Liver (tissue), 3 donors: ENCODE measurements around the gene MTHFD2L.

Experiments used
- GABPA ChIP-seq, 2 donors: IDR thresholded peaks in 1 of 2; conservative IDR thresholded peaks in 1 of 2; 2 replicates each; pipeline ENCODE4 v1.6.1; 2016; ENCODE audit warnings: antibody characterized with exemption in 2 of 2, mild to moderate bottlenecking in 1 of 2, moderate library complexity in 1 of 2
- HNF4A ChIP-seq, 2 donors: conservative IDR thresholded peaks; 2 replicates each; pipeline ENCODE4 v1.6.1; 2016; ENCODE audit warnings: antibody characterized with exemption in 2 of 2, mild to moderate bottlenecking in 2 of 2
- HNF4G ChIP-seq: IDR thresholded peaks from 2 replicates; pipeline ENCODE4 v1.6.1; 2016; ENCODE audit warnings: antibody characterized with exemption
- RAD21 ChIP-seq, 2 donors: IDR thresholded peaks; 2 replicates each; pipeline ENCODE4 v1.6.1; 2016; ENCODE audit warnings: antibody characterized with exemption in 2 of 2, mild to moderate bottlenecking in 2 of 2
- TAF1 ChIP-seq: conservative IDR thresholded peaks from 2 replicates; pipeline ENCODE4 v1.6.1; 2016; ENCODE audit warnings: antibody characterized with exemption, mild to moderate bottlenecking
- YY1 ChIP-seq: IDR thresholded peaks from 2 replicates; pipeline ENCODE4 v1.6.1; 2016; ENCODE audit warnings: antibody characterized with exemption, mild to moderate bottlenecking
- TF ChIP-seq, protein P1 (sequence below): fragments of 150-350 bp; IDR thresholded peaks from 2 replicates; pipeline ENCODE4 v1.5.1; 2017; ENCODE audit warnings: improper control_type of control experiment, low read depth, low read length; ENCODE audit not compliant: missing input control
- TF ChIP-seq, protein P2 (sequence below): IDR thresholded peaks from 2 replicates; pipeline ENCODE4 v1.6.1; 2016; ENCODE audit warnings: antibody characterized with exemption, mild to moderate bottlenecking
- TF ChIP-seq, protein P3 (sequence below): IDR thresholded peaks from 2 replicates; pipeline ENCODE4 v1.6.1; 2016; ENCODE audit warnings: antibody characterized with exemption
- TF ChIP-seq, protein P4 (sequence below): IDR thresholded peaks from 2 replicates; pipeline ENCODE4 v1.6.1; 2016; ENCODE audit warnings: antibody characterized with exemption
- TF ChIP-seq, protein P5 (sequence below): IDR thresholded peaks from 2 replicates; pipeline ENCODE4 v1.6.1; 2016; ENCODE audit warnings: antibody characterized with exemption
- donor health status: healthy.
- donor health status: healthy.

DNA sequence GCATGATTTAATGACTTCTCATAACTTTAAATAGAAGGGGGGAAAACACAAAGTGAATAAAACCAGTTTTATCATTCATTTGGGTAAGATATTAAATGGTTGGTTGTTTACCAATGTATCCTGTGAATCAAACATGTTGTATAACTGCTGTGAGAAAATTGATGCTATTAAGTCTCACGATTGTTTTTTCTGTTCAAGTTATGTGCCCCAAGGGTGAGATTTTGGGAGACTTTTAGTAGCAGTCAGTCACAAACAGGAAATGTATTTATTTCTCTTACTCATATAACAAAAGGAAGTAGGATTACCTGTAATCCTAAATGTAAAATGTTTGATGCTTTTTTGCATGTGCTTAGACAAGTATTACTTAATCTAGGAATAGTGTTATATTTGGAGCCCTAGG, 39.2 kb downstream of the MTHFD2L start:
- TF ChIP-seq TAF1 (no peak), HNF4A (conservative IDR thresholded peaks at IDR 0.05) (no peak), HNF4G (no peak), GABPA (IDR thresholded peaks at IDR 0.05 in 1 of 2, conservative IDR thresholded peaks at IDR 0.05 in 1 of 2) (no peak), RAD21 (IDR thresholded peaks at IDR 0.05) (no peak), YY1 (no peak)
- TF ChIP-seq, protein P1, sequence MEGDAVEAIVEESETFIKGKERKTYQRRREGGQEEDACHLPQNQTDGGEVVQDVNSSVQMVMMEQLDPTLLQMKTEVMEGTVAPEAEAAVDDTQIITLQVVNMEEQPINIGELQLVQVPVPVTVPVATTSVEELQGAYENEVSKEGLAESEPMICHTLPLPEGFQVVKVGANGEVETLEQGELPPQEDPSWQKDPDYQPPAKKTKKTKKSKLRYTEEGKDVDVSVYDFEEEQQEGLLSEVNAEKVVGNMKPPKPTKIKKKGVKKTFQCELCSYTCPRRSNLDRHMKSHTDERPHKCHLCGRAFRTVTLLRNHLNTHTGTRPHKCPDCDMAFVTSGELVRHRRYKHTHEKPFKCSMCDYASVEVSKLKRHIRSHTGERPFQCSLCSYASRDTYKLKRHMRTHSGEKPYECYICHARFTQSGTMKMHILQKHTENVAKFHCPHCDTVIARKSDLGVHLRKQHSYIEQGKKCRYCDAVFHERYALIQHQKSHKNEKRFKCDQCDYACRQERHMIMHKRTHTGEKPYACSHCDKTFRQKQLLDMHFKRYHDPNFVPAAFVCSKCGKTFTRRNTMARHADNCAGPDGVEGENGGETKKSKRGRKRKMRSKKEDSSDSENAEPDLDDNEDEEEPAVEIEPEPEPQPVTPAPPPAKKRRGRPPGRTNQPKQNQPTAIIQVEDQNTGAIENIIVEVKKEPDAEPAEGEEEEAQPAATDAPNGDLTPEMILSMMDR, result no peak
- TF ChIP-seq, protein P2, sequence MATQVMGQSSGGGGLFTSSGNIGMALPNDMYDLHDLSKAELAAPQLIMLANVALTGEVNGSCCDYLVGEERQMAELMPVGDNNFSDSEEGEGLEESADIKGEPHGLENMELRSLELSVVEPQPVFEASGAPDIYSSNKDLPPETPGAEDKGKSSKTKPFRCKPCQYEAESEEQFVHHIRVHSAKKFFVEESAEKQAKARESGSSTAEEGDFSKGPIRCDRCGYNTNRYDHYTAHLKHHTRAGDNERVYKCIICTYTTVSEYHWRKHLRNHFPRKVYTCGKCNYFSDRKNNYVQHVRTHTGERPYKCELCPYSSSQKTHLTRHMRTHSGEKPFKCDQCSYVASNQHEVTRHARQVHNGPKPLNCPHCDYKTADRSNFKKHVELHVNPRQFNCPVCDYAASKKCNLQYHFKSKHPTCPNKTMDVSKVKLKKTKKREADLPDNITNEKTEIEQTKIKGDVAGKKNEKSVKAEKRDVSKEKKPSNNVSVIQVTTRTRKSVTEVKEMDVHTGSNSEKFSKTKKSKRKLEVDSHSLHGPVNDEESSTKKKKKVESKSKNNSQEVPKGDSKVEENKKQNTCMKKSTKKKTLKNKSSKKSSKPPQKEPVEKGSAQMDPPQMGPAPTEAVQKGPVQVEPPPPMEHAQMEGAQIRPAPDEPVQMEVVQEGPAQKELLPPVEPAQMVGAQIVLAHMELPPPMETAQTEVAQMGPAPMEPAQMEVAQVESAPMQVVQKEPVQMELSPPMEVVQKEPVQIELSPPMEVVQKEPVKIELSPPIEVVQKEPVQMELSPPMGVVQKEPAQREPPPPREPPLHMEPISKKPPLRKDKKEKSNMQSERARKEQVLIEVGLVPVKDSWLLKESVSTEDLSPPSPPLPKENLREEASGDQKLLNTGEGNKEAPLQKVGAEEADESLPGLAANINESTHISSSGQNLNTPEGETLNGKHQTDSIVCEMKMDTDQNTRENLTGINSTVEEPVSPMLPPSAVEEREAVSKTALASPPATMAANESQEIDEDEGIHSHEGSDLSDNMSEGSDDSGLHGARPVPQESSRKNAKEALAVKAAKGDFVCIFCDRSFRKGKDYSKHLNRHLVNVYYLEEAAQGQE, result no peak
- TF ChIP-seq, protein P3, sequence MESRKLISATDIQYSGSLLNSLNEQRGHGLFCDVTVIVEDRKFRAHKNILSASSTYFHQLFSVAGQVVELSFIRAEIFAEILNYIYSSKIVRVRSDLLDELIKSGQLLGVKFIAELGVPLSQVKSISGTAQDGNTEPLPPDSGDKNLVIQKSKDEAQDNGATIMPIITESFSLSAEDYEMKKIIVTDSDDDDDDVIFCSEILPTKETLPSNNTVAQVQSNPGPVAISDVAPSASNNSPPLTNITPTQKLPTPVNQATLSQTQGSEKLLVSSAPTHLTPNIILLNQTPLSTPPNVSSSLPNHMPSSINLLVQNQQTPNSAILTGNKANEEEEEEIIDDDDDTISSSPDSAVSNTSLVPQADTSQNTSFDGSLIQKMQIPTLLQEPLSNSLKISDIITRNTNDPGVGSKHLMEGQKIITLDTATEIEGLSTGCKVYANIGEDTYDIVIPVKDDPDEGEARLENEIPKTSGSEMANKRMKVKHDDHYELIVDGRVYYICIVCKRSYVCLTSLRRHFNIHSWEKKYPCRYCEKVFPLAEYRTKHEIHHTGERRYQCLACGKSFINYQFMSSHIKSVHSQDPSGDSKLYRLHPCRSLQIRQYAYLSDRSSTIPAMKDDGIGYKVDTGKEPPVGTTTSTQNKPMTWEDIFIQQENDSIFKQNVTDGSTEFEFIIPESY, result no peak
- TF ChIP-seq, protein P4, sequence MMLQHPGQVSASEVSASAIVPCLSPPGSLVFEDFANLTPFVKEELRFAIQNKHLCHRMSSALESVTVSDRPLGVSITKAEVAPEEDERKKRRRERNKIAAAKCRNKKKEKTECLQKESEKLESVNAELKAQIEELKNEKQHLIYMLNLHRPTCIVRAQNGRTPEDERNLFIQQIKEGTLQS, result no peak
- TF ChIP-seq, protein P5, sequence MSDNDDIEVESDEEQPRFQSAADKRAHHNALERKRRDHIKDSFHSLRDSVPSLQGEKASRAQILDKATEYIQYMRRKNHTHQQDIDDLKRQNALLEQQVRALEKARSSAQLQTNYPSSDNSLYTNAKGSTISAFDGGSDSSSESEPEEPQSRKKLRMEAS, result no peak
